Renal cortical epithelial cell (primary cell): ENCODE data around the gene ACAT2. TPM values are rescaled to one million over a fixed set of nuclear protein-coding genes. Genes with fewer than 3 reads are reported as not detected.
"Not testable (repeated sequence)": the region's sequence is repeated elsewhere in the genome, so short reads cannot be mapped to it uniquely, and the experiment has no call there.

Source experiments
- DNase-seq: peaks from one replicate; pipeline ENCODE4 v3.0.0-alpha.2; 2011; ENCODE audit warnings: low read depth
- total RNA-seq: library from RNA; depleted of rRNA; stranded (reverse); fragments of >200 nt; gene quantifications from 2 replicates; pipeline ENCODE4 v1.2.3, GENCODE V29; 2014

ACAT2 gene
- total RNA-seq, 1 donor from 2014 or later, result 17.4 TPM

DNA sequence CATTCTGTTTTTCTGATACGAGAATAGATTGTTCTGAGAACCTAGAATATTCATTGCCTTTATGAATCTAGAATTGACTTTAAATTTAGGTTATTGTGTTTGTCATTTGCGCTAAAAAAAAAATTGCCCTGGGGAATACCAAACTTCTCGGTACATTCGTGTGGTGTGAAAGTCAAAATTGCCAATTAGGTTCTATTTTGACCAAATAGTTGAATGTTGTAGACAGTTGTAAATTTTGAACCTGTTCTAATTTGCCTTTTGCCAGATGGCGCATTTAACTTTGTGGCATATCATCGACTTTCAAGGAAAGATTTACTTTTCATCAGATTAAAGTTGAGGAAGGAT, 31.5 kb upstream of the ACAT2 start:
- no peak for DNase-seq

DNA sequence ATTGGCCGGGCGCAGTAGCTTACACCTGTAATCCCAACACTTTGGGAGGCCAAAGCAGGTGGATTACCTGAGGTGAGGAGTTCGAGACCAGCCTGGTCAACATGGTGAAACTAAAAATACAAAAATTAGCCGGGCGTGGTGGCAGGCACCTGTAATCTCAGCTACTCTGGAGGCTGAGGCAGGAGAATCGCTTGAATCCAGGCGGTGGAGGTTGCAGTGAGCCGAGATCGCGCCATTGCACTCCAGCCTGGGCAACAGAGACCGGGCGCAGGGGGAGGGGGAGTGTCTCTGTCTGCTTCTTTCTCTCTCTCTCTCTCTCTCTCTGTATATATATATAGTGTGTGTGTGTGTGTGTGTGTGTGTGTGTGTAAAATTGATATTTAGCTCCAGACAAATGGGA, 29.3 kb upstream of the ACAT2 start:
- DNase-seq, result not testable (repeated sequence)

DNA sequence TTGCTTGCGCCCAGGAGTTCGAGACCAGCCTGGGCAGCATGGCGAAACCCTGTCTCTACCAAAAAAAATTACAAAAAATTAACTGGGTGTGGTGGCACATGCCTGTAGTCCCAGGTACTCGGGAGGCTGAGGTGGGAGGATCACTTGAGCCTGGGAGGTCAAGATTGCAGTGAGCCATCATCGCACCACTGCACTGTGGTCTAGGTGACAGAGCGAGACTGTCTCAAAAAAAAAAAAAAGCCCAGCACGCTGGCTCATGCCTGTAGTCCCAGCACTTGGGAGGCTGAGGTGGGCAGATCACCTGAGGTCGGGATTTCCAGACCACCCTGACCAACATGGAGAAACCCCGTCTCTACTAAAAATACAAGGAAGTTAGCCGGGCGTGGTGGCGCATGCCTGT, 28.4 kb upstream of the ACAT2 start:
- DNase-seq, result not testable (repeated sequence)

DNA sequence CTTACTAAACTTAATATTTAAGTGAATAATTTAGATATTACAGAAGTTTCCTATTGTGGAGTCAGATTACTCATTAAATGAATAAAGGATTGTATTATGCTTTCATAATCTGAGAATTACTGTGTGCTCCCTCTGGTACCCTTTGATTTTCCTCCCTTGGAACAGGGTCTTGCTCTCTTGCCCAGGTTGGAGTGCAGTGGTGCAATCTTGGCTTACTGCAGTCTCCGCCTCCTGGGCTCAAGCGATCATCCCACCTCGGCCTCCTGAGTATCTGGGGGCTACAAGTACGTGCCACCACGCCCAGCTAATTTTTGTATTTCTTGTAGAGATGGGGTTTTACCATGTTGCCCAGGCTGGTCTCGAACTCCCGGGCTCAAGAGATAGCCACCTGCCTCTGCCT, 24.9 kb upstream of the ACAT2 start:
- DNase-seq, result no peak

DNA sequence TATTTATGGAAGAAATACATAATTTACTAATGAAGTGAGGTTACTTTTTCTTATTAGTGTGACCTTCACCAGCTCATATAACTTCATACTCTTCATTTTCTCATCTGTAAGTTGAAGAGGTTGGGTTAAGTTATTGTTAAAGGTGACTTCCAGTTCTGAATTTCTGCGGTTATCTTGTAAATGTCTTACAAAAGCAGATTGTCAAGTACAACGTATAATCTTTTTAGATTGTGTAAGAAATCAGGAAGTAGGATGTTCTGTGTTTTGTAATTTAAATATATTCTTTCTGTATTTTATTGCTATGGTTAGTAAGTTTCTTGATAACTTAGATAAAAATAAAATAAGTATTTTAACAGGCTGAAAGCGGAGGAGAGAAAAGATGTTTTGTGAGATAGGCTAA, 22.5 kb upstream of the ACAT2 start:
- DNase-seq, result no peak

DNA sequence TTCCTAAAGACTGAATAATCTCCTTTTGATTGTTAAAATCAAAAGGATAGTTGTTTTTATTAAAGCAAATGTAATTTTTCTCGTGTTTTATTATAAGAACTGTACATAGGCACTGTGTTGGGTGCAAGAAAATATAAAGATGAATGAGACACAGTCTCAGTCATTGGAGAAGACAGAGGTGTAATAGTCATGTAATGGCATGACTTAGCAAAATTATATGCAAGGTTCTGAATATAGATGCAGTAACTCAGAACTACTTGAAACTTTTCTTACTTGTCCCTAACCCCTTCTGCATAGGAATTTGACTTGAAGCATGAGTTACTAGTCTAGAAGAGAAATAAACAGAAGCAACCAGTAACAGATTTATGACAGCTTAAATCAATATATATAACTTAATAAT, 19.7 kb upstream of the ACAT2 start:
- no peak for DNase-seq

DNA sequence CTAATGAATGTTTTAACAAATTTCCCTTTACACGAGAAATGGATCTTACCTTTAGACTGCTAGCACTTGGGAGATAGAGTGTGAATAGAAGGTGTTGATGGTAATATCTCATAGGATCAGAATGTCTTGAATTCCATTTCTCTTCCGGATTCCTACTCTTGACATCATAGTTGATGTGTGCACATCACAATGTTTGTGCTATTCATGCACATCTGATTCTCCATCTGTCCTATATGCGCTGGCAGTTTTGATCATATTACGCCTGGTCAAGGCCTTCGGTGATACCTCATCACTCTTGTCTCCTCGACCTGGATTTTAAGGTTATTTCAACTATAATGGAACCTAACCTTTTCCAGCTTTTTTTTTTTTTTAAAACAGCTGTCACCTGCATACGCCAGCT, 16.8 kb upstream of the ACAT2 start:
- no peak for DNase-seq

DNA sequence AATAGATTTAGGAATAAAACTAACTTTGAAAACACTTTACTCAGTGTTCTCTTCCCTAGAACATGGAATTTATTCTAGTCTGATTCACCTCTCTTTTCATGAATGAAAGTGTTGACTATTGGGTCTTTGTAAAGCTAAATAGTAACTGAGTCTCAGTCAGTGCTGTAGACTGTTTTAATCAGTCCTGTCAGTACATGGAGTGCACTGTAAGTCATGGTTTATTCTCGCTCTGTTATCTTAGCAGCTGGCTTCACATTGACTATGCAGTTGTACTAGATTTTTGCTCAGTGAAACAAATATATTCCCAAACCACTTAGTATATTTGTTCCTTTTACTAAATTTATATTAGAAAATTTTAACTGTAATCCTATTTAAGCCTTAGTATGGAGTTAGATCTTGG, 15.1 kb upstream of the ACAT2 start:
- DNase-seq, result no peak

DNA sequence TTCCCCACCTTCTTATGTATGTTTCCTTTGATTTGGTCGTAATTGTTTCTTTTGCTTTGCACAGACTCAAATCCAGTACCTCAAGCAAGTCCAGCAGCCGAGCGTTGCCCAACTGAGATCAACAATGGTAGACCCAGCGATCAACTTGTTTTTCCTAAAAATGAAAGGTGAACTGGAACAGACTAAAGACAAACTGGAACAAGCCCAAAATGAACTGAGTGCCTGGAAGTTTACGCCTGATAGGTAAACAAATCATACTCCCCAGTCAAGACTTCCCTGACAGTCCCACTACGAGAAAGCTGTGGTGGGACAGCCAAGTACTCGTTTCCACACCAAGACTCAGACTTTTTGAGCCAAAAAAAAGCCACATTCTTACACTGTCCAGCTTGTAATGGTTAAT, 13.7 kb upstream of the ACAT2 start:
- DNase-seq, result not testable (repeated sequence)

DNA sequence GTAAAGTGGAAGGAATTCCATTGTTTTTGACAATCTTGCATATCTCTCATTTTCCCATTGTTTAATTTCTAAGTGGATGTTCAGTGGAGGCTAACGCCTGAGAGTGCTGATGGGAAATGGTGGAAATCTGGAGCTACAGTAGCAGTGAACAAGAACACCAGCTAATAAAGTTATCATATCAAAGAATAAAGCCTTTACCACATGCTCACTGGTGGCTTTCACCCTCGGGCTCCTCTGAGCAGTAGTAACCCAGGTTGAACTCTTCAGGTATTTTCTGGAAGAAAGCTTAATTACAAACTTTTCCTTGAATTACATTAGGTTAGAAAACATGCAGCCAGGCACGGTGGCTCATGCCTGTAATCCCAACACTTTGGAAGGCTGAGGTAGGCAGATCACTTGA, 10.4 kb upstream of the ACAT2 start:
- DNase-seq, result no peak

DNA sequence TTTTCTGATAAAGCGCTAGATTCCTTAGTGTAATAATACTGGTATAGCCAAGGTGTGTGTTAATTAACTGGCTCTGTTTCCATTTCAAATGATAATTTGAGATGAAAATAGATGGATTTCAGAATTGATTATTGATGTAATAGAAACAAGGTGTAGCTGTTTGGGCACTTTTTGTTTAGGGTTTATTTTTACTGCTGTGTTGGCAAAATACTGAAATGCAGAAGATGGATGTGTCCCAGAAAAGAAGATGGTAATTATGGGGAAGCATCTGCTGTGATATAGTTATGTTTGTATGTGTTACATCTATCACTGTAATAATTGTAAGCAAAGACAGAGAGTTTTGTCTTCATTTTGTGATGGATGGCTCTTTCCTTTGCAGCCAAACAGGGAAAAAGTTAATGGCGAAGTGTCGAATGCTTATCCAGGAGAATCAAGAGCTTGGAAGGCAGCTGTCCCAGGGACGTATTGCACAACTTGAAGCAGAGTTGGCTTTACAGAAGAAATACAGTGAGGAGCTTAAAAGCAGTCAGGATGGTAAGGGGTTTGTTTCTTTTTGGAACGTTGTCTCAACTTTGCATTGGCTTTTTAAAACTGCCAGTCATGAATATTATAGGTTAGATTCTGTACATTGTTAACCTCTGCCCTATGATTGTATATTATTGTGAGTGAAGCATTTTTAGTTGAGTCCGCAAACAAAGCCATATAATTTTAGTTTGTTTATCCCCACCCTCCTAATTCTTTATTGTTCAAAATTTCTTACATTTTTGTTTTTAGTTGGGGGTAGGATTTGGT, 8.6 kb upstream of the ACAT2 start:
- DNase-seq, result no peak

DNA sequence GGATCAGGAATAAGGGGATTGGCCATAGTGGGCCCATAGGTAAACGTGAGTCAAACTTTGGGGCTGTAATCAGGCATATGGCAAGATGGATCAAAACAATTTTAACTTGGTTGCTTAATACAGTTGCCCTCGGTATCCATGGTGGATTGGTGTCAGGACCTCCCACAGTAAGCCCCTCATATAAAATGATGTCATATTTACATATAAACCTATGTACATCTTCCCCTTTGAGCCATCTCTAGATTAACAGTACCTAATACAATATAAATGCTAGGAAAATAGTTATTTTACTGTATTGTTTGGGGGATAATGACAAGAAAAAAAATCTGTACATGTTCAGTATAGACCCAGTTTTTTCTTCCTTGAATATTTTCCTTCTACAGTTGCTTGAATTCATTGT, 7.4 kb upstream of the ACAT2 start:
- no peak for DNase-seq

DNA sequence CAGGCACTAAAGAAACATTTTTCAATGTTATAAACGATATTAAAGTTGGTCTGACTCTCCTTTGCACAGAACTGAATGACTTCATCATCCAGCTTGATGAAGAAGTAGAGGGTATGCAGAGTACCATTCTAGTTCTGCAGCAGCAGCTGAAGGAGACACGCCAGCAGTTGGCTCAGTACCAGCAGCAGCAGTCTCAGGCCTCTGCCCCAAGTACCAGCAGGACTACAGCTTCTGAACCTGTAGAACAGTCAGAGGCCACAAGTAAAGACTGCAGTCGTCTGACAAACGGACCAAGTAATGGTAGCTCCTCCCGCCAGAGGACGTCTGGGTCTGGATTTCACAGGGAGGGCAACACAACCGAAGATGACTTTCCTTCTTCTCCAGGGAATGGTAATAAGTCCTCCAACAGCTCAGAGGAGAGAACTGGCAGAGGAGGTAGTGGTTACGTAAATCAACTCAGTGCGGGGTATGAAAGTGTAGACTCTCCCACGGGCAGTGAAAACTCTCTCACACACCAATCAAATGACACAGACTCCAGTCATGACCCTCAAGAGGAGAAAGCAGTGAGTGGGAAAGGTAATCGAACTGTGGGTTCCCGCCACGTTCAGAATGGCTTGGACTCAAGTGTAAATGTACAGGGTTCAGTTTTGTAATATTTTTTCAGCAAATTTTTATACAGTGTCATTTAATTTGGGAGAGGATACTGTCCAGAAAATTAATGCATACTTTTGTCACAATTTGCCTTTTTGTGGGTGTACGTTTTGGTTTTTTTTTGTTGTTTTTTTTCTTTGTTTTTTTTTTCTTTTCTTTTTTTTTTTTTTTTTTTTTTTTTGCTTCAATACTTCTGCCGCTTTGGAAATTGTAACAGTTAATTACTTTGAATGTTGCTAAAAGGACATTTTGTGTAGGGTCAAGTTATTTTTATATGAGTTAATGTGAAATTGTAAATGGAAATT, 6.6 kb upstream of the ACAT2 start:
- no peak for DNase-seq

DNA sequence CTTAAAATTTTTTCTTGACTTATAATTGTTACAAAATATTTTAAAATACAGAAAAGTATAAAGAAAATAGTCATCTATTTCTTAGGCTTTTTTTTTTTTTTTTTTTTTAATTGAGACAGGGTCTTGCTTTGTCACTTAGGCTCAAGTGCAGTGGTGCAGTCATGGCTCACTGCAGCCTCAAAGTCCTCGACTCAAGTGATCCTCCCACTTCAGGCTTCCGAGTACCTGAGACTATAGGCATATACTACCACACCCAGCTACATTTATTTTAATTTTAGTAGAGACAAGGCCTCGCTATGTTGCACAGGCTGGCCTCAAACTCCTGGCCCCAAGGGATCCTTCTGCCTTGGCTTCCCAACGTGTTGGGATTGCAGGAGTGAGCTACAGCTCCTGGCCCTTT, 5.3 kb upstream of the ACAT2 start:
- no peak for DNase-seq

DNA sequence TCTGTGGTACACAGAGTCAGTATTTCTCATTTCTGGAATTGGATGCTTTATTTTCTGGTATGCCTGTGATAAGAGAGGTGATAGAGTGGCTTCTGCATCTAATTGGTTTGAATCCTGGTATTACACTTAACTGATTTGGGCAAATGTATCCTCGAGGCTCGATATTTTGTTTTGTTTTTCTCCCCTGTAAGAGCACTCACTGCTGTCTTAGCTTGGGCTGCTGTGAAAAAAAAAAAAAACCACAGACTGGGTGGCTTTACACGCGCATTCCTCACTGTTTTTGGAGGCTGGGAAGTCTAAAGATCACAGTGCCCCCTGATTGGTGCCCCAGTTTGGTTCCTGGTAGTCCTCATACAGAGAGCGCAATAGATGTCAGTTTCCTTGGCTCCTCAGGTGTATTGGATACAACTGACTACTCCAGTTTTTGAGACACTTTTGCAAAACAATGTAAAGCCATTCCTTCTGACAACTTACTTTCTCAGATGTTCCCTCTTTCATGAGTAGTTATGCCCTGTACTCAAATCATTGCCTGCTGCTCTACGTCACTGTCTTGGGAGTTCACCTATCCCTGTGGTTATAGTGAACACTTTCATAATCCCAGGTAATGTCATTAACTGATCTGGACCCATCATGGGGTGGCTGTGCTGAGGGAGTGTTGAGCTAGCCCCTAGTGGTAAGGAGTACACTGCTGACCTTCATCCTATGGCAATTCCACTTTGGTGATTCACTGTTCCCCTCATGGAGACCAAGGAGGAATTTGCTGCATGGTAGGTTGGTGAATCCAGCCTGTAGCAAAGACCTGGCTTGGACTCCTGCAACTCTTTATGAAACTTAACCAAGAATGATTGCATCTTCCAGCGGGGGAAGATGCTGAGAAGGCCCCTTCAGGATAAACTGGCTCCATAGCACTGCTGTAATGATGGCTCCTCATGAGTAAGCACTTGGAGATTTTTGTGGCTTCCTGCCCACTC, 3.5 kb upstream of the ACAT2 start:
- DNase-seq, result peak; percentile 75

DNA sequence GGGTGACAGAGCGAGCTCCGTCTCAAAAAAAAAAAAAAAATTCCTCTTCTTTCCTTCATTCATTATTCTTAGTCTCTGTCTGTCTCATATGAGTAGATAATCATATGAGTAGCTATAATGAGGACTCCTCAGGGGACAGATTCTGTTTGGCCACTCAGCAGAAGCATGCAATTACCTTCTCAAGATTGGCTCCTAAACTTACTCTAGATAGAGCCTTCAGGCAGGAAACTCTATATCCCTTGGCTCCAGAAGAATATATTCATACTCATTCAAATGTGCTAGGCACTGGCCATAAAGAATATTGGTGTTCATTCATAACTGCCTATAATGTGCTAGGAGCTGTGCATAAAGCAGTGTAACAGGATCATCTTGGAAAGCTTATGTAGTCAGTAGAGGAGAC, 2.2 kb upstream of the ACAT2 start:
- DNase-seq, result no peak

DNA sequence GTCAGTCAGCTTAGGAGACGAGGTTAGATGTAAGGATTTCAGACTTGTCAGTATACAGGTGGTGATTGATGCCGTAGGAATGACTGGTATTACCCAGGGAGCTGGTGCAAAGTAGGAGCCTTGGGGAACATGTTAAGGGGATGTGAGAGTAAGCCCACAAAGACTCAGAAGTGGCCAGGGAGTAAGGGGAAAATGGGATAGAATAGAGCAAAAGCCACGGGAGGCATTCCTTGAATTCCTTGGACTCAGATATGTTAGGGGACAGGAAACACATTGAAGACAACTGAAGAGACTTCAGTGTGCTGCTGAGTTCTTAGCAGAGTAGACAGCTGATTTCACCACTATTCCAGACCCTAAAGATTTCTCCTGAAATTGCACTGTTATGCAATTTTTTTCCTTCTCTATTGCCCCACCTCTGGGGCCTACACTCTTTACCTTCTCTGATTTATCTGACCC, 1.2 kb upstream of the ACAT2 start:
- peak; percentile 87 for DNase-seq

DNA sequence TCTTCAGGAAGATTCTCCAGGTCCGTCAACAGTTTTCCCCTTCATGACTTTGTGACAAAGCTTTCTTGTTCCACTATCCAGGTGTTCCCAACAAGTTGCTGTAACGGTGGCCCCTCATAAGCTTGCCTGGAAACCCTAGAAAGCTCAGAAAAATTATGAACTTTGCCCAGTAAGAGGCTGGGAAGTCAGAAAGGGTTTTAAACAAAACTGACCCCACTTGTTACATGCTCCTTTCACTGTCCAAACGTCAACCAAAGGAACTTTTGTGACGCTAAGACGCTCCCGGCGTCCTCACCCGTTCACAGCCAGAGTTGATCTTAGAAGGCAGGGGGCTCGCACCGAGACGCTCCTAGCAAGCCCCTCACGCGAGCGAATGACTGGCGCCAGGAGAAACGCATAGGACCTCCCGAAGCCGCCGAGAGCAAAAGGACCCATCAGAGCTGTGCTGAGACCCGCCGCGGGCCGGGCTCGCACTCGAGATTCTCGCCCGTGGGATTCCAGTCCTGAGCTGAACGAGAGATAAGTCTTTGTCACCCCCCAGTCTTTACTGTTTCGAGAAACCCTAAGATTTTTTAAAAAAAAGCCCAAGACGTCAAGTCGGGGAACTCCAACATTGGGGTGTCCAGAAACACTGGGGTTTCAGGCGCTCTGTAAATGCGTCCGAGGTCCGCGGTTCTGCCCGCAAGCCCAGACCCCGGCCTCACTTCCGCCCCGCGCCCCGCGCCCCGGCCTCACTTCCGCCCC, 544 bp upstream of the ACAT2 start:
- no peak for DNase-seq

DNA sequence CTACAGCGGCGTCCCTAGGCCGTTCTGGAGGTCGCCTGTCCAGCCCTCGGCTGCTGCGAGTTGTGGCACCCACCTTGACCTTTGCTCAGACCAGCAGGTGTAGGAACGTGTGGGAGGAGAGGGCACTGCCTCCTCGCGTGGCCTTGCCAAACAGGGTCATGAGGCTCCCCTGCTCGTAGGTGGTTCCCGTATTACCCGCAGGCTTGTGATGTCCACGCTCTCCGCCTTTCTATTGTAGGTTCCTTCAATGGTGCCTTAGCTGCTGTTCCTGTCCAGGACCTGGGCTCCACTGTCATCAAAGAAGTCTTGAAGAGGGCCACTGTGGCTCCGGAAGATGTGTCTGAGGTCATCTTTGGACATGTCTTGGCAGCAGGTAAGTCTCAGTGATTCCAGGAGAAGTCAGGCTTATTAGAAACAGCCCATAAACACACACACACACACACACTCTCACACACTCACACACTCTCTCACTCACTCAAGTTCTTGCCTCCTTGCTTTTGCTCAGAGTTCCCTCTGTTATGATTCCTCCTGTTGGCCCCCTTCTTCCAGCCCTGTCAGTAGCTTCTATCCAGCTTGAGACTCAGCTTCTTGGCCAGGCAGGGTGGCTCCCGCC, 942 bp downstream of the ACAT2 start:
- no peak for DNase-seq

DNA sequence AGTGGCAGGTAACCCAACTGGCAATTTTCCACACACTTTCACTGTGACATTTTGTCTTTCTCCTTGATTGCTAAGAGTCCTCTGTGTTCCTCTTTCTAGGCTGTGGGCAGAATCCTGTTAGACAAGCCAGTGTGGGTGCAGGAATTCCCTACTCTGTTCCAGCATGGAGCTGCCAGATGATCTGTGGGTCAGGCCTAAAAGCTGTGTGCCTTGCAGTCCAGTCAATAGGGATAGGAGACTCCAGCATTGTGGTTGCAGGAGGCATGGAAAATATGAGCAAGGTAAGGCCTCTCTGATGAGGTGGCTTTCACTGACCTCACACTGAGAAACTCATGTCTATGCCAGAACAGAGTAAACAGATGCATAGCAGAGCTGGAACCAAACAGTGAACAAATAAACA, 5.1 kb downstream of the ACAT2 start:
- DNase-seq, result no peak

DNA sequence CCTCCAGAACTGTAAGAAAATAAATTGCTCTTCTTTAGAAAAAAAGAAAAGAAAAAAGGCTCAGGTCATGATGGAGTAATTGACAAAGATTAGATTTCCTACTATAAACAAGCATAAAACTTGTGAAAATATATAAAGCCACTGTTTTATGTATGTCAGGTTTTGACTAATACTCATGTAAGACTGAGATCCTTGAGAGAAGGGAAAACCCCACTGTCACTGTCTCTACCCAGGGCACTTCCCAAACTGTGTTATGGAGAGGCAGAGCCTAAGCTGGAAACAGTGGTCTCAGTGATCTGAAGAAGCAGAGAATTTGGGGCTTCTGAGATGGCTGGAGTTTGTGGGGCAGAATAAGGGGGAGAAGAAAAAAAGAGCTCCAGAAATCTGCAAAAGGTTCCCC, 7.6 kb downstream of the ACAT2 start:
- DNase-seq, result no peak
